ENCODE data around the gene TRPC6. TPM values are rescaled to one million over a fixed set of nuclear protein-coding genes. Genes with fewer than 3 reads are reported as not detected.

TRPC6 gene
- total and polyA plus RNA-seq, 2 of the 8 experiments (the other 6 are each of a cell fraction or from before 2014, with no cell fraction given): 0.26 to 0.39 TPM

DNA sequence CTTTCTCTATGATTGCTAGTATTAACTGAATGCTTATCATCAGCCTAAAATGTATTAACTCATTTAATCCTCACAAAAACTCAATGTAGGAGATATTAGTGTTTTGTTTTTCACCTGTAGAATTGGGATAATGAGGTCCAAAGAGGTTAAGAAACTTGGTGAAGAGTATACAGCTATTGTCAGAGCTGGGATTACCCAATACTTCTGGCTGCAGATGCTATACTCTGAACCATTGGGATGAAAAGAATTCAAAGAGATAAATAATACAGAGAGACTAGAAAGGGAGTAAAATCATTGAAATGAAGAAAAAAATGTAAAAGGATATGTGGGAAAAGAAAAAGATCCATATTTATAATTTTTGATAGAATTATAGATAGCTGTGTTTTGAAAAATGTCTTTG is 137.1 kb downstream of the TRPC6 start:
- H3K4me3 ChIP-seq (ENCODE audit: extremely low read depth in 1 of 4, insufficient read depth in 2 of 4, low read depth in 3 of 4, low read length in 4 of 4): no peak overlapping the region
- no peak overlapping the region for H4K5ac ChIP-seq (ENCODE audit: insufficient read length, low read depth, low read length)
- H3K4ac ChIP-seq (replicated peaks; ENCODE audit: insufficient read length, low read depth, low read length): no peak overlapping the region
- no peaks in the 10 kb centered on the region for H3K4me1 ChIP-seq (replicated peaks in 1 of 4; ENCODE audit: control insufficient read depth in 3 of 4, insufficient read depth in 4 of 4, low read length in 3 of 4)
- no peak overlapping the region for H3K27ac ChIP-seq (ENCODE audit: low read depth, low read length)
- H3K23me2 ChIP-seq (ENCODE audit: low read depth, low read length): no peaks in the 10 kb centered on the region
- POLR2A ChIA-PET (ENCODE audit: partially characterized antibody): no interaction called here
- H3K27me3 ChIP-seq (replicated peaks in 1 of 4; ENCODE audit: control insufficient read depth in 3 of 4, extremely low read depth in 1 of 4, insufficient read depth in 3 of 4, low read length in 3 of 4): no peaks in the 10 kb centered on the region
- no peak overlapping the region for H2BK15ac ChIP-seq (ENCODE audit: low read length)
- H4K91ac ChIP-seq (replicated peaks; ENCODE audit: insufficient read length, low read length): no peak overlapping the region
- no peak overlapping the region for H3K4me2 ChIP-seq (ENCODE audit: insufficient read depth in 1 of 2, low read depth in 2 of 2, low read length in 2 of 2)
- H3K9me3 ChIP-seq (ENCODE audit: insufficient read depth in 2 of 2, low read depth in 1 of 2, low read length in 1 of 2): no peaks in the 10 kb centered on the region
- no peak for FAIRE-seq
- no peak overlapping the region for H2BK12ac ChIP-seq (ENCODE audit: low read depth, low read length)
- H3K14ac ChIP-seq (ENCODE audit: insufficient read length): no peak overlapping the region
- H3K79me1 ChIP-seq (ENCODE audit: low read depth, low read length): no peaks in the 10 kb centered on the region
- no peak overlapping the region for H3K56ac ChIP-seq (replicated peaks; ENCODE audit: insufficient read length, low read depth, low read length)
- no peak overlapping the region for H2AK5ac ChIP-seq (ENCODE audit: low read depth, low read length)
- no peak for DNase-seq (ENCODE audit: low read depth in 1 of 2, low spot score in 2 of 2)
- no peaks in the 10 kb centered on the region for H3K79me2 ChIP-seq (ENCODE audit: control insufficient read depth in 1 of 2, insufficient read depth in 2 of 2, low read length in 2 of 2)
- no peaks in the 10 kb centered on the region for H4K20me1 ChIP-seq (replicated peaks in 1 of 2; ENCODE audit: control insufficient read depth in 1 of 2, insufficient read depth in 2 of 2, low read length in 2 of 2)
- no peak overlapping the region for H3K9ac ChIP-seq (replicated peaks in 1 of 4; ENCODE audit: extremely low read depth in 1 of 4, low read depth in 3 of 4, low read length in 3 of 4)
- no peaks in the 10 kb centered on the region for H3K36me3 ChIP-seq (ENCODE audit: control insufficient read depth in 2 of 4, insufficient read depth in 4 of 4, low read length in 3 of 4)
- H4K8ac ChIP-seq (ENCODE audit: extremely low read depth, insufficient read depth, low read length): no peak overlapping the region
- H2AFZ ChIP-seq (ENCODE audit: low read length): no peak overlapping the region
- H3K23ac ChIP-seq (ENCODE audit: insufficient read length): no peak overlapping the region
- CTCF ChIA-PET (ENCODE audit: partially characterized antibody): interaction anchor here (1.1 to 3.0 kb wide), 3 partner anchors 9 to 346 kb away, joined by 3 to 13 read pairs (median 12); no protein-coding TSS in a partner anchor
- H2BK5ac ChIP-seq (ENCODE audit: low read depth, low read length): no peak overlapping the region
- no peak overlapping the region for H3K18ac ChIP-seq (ENCODE audit: extremely low read depth, low read length)
- no peak overlapping the region for H2BK20ac ChIP-seq (ENCODE audit: low read length)
- no peak overlapping the region for H2BK120ac ChIP-seq (replicated peaks; ENCODE audit: low read depth, low read length)
- TF ChIP-seq ASH2L (IDR thresholded peaks at IDR 0.05; ENCODE audit: low read length) (no peak), CHD2 (IDR thresholded peaks at IDR 0.05; ENCODE audit: low read length) (no peak), YY1 (IDR thresholded peaks at IDR 0.05; ENCODE audit: low read depth, low read length) (no peak), TEAD4 (IDR thresholded peaks at IDR 0.05; ENCODE audit: low read depth, low read length) (no peak), EP300 (IDR thresholded peaks at IDR 0.05; ENCODE audit: borderline replicate concordance in 1 of 2, low read depth in 2 of 2, low read length in 2 of 2) (no peak), GABPA (IDR thresholded peaks at IDR 0.05; ENCODE audit: borderline replicate concordance, insufficient read depth, low read length) (no peak), ATF2 (IDR thresholded peaks at IDR 0.05; ENCODE audit: low read length) (no peak), KDM4A (IDR thresholded peaks at IDR 0.05; ENCODE audit: low read depth, low read length, severe bottlenecking) (no peak), SUZ12 (IDR thresholded peaks at IDR 0.05; ENCODE audit: low read length) (no peak), MAX (IDR thresholded peaks at IDR 0.05) (no peak), SRF (IDR thresholded peaks at IDR 0.05; ENCODE audit: low read depth, low read length) (no peak), ZNF274 (IDR thresholded peaks at IDR 0.05; ENCODE audit: borderline replicate concordance, extremely low read depth, low read length) (no peak)
- TF ChIP-seq, protein P1, sequence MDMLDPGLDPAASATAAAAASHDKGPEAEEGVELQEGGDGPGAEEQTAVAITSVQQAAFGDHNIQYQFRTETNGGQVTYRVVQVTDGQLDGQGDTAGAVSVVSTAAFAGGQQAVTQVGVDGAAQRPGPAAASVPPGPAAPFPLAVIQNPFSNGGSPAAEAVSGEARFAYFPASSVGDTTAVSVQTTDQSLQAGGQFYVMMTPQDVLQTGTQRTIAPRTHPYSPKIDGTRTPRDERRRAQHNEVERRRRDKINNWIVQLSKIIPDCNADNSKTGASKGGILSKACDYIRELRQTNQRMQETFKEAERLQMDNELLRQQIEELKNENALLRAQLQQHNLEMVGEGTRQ (IDR thresholded peaks at IDR 0.05; ENCODE audit: low read length): no peak
